GM19035 (cell line): ENCODE measurements around the gene RTN4RL1.
"Not testable (repeated sequence)": the region's sequence is repeated elsewhere in the genome, so short reads cannot be mapped to it uniquely, and the experiment has no call there.

ENCODE experiments used
- ATAC-seq: cut with Tn5 transposase; IDR thresholded peaks from one replicate; pipeline ENCODE4 v1.9.1; 2021; ENCODE audit not compliant: unreplicated experiment

The RTN4RL1 gene

DNA sequence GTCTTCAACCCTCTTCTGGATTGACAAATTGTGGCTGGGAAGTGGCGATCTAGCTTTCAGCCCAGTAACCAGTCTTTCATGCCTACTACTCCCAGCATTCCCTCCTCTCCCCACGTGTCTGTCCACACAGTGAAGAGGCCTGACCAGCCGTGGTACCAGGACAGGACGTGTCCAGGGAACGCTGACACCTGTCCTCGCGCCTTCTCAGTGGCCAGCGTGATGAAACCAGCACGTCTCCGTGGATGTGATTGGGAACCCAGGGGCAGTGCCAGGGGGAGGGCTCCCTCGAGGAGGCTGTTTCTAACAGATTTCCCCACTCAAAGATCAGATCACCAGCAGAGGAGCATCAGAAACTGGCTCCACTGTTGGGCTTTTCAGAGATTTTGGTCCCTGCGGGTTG lies 126.3 kb downstream of the RTN4RL1 start:
- no peak for ATAC-seq

DNA sequence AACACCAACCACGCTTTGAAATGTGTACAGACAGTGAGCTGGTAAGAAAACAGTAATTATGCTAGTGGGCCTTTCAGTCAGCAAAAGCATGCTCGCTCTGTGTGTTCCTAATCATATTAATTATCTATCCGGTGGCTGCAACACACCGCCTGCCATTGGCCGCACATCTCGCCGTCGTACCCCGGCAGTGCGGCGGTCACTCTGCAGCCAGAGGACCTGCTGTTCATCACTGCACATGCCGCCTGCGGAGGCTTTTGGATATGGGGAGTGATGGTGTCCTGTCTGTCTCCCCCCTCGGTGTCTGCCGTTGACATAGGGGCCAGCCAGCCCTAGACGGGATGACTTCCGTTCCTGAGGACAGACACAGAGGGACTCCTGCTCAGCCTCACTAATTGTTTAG lies 126.8 kb downstream of the RTN4RL1 start:
- ATAC-seq, result no peak

DNA sequence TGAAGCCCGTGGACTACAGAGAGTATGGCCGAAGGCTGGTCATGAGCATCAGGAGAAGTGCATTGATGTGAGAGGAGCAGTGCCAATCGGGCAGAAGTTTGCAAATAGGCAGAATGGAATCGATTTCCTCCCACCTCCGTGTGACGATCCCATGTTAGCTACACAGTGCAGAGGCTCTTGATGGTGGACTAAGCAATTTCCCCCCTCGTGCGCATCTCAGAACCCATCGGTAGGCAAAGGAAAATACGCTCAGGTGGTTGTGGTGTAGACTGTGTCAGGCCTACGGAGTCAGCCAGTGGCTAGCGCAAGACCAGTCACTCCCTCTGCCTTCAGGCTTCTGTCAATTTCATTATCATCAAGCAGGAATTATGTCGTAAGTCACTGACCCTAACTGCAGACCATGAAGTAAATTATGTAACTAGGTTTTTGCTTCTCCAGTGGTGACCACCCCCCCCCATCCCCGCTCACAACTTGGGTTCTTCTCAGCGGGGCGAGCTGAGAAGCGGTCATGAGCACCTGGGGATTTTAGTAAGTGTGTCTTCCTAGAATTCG lies 128.0 kb downstream of the RTN4RL1 start:
- no peak for ATAC-seq

DNA sequence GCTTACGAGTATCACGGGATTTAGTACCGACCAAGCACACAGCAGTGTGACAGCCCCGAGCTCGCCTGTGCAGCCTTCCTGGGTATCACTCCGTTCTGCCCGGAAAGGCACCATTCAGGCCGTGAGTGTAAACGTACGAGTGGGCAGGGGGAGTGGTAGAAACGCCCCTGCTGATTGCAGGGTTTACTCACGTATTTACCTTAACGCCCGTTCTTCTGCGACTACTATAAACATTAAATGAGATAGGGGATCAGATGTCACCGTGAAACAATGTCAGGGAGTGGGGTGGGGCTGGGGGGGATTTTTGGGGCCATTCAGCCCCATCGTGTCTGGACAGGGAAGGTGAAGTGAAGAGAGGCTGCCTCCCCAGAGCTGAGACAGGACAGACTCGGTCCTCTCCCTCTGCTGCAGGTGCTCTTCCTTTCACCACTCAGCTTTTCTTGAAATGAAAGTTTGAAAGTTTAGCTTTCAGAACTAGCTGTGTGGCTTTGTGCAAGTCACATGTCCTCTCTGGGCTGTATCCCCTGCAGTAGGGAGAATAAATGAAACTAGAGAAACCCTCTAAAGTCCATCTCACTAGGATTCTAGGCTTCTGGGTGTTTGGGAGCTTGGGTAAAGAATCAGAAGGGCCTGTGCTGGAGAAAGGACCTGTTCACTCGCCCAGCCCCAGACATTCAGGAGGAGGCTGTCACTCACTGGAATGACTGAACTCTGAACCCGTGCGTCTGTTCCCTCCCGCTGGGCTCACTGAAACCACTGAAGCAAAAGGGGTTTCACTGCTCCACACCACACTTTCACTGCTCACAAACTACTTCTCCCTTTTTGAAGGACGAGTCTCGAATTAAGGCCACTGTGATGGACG lies 128.7 kb downstream of the RTN4RL1 start:
- no peak for ATAC-seq

DNA sequence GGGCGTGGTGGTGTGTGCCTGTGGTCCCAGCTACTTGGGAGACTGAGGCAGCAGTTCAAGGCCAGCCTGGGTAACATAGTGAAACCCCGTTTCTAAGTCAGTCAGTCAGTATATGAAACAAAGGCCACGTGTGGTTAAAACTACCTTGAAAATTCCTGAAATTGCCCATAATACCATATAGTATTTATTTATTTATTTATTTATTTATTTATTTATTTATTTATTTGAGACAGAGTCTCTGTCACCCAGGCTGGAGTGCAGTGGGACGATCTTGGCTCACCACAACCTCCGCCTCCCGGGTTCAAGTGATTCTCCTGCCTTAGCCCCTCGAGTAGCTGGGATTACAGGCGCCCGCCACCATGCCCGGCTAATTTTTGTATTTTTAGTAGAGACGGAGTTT lies 129.7 kb downstream of the RTN4RL1 start:
- ATAC-seq, result not testable (repeated sequence)

DNA sequence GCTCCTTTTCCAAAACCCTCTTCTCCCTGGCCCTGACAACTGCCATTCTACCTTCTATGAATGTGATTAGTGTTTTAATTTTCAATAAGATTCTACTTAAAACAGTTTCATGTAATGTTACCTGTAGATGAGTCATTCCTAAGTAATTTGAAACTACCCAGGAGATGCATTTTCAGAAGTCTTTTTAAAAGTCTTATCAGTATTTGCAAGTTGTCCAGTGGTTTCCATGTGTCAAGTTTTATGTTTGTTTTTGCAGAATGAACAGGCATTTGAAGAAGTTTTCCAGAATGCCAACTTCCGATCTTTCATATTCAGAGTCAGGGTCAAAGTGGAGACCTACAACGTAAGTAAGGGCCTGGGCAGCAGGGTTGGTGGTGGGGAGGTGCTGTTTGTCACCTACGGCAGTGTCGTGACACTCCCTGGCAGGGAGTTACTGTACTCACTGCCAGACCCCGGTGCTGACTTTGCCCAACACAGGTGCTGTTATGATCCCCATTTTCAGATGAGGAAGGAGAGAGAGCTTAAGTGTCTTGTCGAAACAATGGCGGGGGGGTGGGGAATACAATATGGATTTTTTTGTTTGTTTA lies 130.3 kb downstream of the RTN4RL1 start:
- ATAC-seq, result no peak

DNA sequence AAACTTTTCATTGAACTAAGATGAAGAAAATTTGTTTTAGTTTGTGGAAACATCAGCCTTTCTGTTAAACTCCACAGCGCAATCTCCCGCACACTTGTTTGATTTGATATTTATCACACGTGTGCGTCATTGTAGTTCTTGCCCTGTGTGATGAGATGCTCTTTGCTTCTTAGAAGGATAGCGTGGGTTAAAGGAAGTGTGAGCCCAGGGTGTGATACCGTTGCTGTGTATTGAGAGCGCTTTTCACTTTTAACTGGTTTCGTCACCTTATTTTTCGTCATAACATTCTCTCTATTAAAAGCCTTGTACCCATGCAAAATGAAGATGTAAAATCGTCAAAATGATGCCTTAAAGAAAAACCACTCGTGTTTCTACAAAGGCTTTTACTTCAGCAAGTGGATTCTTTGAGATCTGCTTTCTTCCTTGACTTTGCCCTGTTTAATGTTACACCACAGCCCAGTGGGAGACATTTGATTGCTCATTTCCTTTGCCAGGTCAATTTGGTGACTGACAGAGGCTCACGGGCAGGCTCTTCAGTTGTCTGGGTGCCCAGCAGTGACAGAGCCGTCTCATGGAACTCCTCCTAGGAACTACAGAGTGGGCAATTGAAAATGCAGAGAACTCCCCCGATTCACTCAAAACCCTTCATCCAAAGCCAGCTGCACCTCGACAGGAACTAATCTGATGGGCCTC lies 134.2 kb downstream of the RTN4RL1 start:
- no peak for ATAC-seq

DNA sequence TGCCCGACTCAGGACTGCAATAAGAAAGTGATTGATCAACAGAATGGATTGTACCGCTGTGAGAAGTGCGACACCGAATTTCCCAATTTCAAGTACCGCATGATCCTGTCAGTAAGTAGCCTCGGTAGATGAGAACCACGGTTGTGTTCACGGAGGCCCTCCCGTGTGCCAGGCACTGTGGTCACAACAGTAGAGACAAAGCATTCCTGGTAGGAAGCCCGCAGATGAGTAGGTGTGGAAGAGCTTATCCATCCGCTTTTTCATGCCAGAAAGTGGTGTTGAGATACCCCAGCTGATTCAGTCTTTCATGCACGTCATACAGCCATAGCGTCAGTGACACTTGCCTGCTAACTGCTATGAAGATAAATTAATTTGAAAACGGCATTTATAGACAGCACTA lies 136.4 kb downstream of the RTN4RL1 start:
- no peak for ATAC-seq
